ENCODE data around the gene ZNF345. TPM values are rescaled to one million over a fixed set of nuclear protein-coding genes. Genes with fewer than 3 reads are reported as not detected.

Gene ZNF345
- total and polyA plus RNA-seq, 5 donors from 2014 or later, result 6.8 to 12.9 (median 9.1) TPM

Other genes with a start within 250 kb of the ZNF345 start
- 7.4 TPM for gene ZNF382, start 245.6 kb upstream of the ZNF345 start, total RNA-seq
- gene ZNF382, start 245.6 kb upstream of the ZNF345 start, polyA plus RNA-seq, result 1 to 10 TPM; 6.7 to 9.0 (median 9.0) TPM
- gene ZNF461, start 184.0 kb upstream of the ZNF345 start, total RNA-seq, result 9.4 TPM
- gene ZNF461, start 184.0 kb upstream of the ZNF345 start, polyA plus RNA-seq, result 1 to 10 TPM; 1.9 to 6.7 (median 4.8) TPM
- 5.6 TPM for gene ZNF567, start 163.3 kb upstream of the ZNF345 start, total RNA-seq
- gene ZNF567, start 163.3 kb upstream of the ZNF345 start, polyA plus RNA-seq, result 1 to 10 TPM; 6.9 to 9.0 (median 7.8) TPM
- 1.7 TPM for gene ZNF850, start 78.1 kb upstream of the ZNF345 start, total RNA-seq
- 1 to 10 TPM in 1 of 4 donors, under 1 TPM in 3; 0.47 to 1.7 (median 0.65) TPM for gene ZNF850, start 78.1 kb upstream of the ZNF345 start, polyA plus RNA-seq
- 3.7 TPM for gene ZNF790, start 12.5 kb upstream of the ZNF345 start, total RNA-seq
- gene ZNF790, start 12.5 kb upstream of the ZNF345 start, polyA plus RNA-seq, result 1 to 10 TPM; 6.2 to 9.4 (median 8.2) TPM
- gene ZNF829, start 65.4 kb downstream of the ZNF345 start, total RNA-seq, result 4.8 TPM
- gene ZNF829, start 65.4 kb downstream of the ZNF345 start, polyA plus RNA-seq, result 1 to 10 TPM; 2.0 to 4.0 (median 2.3) TPM
- 8.3 TPM for gene ZNF568, start 65.5 kb downstream of the ZNF345 start, total RNA-seq
- 10 to 100 TPM in 2 of 4 donors, 1 to 10 TPM in 2; 6.7 to 13.3 (median 9.7) TPM for gene ZNF568, start 65.5 kb downstream of the ZNF345 start, polyA plus RNA-seq
- gene ZNF420, start 227.6 kb downstream of the ZNF345 start, total RNA-seq, result 8.2 TPM
- 10 to 100 TPM; 18.3 to 41.5 (median 28.0) TPM for gene ZNF420, start 227.6 kb downstream of the ZNF345 start, polyA plus RNA-seq

Data from CD4-positive, CD25-positive, alpha-beta regulatory T cell (primary cell).